Stimulated activated CD4-positive, alpha-beta T cell treated with anti-CD3 and anti-CD28 coated beads, Interleukin-2, amount 100 ng/mL, for 48 hours (primary cell): ENCODE measurements around the gene ZNF775.

Experiments used
- DNase-seq, 2 donors: peaks; one replicate each; pipeline ENCODE4 v3.0.0-alpha.2; 2020

ZNF775 gene

GRCh38 chr7:150415161-150416153 lies 36.3 kb downstream of the ZNF775 start:
- DNase-seq: no peak

DNA sequence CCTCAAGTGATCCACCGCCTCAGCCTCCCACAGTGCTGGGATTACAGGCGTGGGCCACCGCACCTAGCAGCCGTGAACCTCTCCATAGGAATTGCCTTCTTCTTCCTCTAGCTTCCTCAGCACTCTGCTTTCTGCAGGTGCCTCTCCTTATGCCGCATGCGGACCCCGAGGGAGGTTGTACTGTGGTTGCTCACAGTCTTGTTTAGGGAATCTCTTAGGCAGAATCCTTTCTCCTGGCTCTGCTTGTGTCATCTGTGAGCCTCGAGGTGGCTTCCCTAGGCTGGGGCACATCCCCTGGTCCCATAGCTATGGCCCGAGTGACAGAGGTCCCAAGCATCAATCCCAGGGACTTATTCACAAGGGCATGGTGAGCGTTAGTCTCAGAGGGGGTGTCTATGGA lies 38.1 kb downstream of the ZNF775 start:
- no peak for DNase-seq

GRCh38 chr7:150417863-150418262 lies 38.7 kb downstream of the ZNF775 start:
- DNase-seq: no peak

DNA sequence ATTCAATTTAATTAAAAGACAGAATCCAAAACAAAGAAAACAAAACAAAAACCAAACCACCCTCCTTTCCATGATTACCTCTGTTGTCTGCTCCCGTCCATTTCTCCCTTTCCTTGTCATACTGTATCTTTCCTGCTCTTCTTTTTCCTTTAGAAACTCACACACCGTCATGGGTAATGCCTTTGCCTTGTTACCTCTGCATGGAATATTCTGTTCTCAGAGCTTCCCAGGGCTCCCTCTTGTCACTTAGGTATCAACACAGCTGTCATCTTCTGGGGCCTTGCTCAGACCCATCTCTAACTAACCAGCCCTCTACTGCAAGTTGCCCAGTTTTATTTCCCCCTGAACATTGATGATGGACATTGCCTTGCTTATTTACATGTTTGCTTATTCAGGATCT lies 41.1 kb downstream of the ZNF775 start:
- no peak for DNase-seq

DNA sequence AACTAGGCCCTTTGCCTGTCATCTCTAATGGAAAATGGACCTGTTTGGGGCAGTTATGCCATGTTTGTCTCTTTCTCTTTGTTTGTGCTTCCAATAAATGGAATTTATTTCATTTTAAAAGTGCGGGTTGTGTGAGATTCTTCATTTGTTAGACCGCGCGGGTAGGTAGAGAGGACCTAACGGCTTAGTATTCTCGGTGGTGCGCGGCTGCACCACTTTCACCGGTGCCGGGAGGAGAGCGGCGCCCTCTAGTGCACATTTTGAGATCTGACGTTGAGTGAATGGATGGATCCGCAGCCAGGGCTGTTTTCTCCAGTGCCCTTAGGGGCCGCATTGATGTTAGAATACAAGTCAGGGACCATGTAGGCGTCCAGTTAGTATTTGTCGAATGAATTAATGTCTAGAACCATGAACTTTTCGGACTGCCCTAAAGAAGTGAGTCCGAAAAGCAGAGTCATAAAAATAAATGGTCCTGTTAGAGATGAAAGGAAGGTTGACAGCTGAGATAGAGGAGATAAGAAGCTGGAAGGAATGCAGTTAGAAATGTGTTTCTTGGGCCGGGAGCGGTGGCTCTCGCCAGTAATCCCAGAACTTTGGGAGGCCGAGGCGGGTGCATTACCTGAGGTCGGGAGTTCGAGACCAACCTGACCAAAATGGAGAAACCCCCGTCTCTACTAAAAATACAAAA lies 42.0 kb downstream of the ZNF775 start:
- DNase-seq: peak; percentile 86 to 91

- DNase-seq: no peak
These were observed 42.7 kb downstream of the ZNF775 start for GRCh38 chr7:150421831-150422230.

- DNase-seq: no peak
These were observed 46.5 kb downstream of the ZNF775 start for GRCh38 chr7:150425670-150426069.

DNA sequence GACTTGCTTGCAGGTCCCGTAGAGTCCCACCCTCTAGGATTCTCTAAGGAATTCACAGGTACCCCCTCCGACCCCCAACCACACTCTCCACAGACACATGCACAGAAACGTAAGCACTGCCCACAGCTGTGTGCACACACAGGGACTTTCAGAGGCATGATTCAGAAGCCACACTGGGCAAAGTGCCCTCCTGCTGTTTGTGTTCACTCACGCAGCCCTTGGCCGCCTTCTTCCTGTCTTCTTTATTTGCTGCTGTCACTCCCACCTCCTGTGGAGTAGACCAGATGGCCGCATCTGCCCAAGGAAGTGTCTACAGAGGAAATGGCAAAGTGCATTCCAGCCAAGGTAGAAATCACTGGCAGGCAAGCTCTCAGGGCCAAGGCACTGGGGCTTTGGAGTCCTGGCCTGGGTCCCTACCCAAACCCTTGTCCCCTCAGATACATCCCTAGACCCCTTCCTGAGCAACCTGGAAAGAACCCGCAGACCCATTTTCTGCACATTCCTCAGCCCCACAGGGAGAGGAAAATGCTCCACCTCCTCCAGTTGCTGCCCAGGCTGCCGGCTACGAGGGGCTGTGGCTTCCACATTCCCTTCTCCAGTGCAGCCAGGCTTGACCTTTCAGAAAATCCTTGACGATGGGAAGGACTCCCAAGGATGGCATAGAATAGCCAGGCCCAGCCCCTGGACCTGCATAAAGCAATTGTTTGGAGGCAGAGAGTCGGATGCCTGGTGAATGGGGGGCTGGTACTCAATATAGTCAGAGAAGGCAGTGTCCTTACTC lies 49.7 kb downstream of the ZNF775 start:
- DNase-seq: no peak

DNA sequence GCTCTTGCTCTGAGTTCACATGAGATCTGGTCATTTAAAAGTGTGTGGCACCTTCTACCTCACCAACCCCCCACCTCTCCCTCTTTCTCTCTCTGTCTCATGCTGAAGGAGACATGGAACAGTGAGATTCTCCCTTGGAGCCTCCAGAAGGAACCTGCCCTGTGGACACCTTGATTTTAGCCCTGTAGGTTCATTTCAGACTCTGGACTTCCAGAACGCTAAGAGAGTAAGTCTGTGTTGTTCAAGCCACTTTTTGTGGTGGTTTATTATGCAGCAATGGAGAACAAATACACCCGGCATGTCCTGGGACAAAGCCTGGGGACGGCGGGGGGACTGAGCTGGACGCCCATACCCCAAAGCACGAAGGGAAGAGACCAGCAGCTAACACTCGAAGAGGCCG lies 50.6 kb downstream of the ZNF775 start:
- DNase-seq: no peak

GRCh38 chr7:150430465-150431085 lies 51.4 kb downstream of the ZNF775 start:
- no peak for DNase-seq

DNA sequence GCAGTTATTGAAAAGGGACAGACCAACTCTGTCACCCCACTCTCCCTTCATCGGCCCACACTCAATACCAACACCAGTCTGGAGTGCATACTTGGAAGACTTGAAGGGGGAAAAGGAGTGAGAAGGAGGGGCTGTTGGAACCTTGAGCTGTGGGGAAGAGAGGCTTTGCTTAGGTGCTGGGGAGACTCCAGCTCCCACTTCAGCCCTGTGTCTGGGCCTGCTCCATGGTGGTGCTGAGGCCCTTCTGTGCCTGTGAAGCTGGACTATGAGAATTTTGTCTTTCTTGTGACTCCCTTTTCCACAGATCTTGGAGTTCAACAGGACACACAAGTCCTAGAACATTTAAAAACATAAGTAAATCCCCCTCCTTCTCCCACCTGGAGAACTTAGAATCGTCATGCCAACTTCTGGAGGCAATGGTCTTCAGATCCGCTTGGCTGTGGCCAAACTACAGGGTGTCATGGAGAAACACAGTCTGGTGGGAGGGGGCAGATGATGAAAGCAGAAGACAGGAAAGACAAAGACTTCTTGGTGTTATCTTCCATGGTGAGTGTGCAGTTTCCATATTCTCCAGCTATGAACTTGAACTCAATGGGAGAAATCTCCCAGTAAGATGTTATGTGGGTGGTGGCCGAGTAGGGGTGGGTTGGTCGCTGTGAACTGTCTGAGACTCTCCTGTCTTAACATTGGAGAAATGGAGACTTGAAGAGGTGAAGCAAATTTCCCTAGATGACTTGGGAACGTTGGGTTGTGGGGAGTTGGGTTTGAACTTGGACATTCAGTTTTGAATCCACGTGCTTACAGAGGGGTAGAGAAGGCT lies 52.9 kb downstream of the ZNF775 start:
- DNase-seq: no peak

DNA sequence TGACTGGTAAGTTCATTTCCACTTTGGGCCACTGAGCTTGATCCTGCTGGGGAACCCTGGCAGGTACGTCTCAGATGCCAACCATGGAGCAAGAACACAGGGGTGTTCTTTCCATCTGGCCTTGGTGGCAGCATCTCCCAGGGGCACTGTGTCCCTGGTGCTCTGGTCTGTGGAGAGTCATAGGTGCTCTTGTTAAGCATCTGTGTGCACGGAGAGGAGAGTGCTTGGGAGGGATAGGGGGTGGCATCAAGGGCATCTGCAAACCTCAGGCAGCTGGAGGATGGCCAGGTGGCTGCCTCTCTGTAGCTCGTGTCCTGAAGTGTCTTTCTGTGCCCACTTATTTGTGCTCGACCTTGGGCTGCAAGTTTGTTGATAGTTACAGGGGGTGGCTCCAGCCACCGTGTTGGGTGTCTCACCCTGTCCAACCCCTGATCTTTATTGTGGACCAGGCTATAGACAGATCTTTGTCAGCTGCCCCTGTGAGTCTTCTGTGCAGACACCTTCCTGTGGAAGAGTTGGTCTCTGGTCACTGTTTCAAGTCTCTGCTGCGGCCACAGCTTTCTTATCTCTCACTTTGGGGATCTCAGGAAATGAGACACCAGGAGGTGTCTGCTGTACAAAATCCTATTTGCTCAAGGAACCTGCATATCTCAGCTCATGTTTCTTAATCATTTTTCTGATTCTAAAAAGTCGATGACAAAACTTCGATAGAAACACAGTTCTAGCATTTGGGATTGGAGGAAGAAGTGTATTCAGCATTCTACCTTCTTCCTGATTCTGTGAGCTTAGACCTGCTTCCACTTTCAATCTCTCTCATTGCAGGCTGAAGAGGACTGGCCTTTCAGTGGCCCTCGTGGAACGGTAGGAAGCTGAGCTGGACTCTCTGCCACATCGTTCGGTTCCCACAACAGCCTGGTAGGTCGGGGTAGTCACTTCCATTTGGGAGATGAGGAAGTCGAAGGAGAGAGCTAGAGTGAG lies 54.1 kb downstream of the ZNF775 start:
- no peak for DNase-seq

DNA sequence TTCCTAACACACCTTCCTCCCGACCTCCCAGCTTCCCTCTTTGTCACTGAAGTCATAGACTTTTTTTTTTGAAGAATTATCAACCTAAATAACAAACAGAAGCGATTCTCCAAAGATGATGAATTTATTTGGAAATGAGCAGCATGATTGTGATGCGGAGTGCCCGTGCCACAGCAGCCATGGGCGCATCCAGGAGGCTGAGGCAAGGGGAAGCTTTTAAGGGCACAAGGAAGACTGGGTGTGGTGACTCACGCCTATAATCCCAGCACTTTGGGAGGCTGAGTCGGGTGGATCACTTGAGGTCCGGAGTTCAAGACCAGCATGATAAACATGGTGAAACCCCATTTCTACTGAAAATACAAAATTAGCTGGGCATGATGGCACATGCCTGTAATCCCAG lies 55.1 kb downstream of the ZNF775 start:
- DNase-seq: no peak

- no peak for DNase-seq
These were observed 55.9 kb downstream of the ZNF775 start for GRCh38 chr7:150435047-150435389.

DNA sequence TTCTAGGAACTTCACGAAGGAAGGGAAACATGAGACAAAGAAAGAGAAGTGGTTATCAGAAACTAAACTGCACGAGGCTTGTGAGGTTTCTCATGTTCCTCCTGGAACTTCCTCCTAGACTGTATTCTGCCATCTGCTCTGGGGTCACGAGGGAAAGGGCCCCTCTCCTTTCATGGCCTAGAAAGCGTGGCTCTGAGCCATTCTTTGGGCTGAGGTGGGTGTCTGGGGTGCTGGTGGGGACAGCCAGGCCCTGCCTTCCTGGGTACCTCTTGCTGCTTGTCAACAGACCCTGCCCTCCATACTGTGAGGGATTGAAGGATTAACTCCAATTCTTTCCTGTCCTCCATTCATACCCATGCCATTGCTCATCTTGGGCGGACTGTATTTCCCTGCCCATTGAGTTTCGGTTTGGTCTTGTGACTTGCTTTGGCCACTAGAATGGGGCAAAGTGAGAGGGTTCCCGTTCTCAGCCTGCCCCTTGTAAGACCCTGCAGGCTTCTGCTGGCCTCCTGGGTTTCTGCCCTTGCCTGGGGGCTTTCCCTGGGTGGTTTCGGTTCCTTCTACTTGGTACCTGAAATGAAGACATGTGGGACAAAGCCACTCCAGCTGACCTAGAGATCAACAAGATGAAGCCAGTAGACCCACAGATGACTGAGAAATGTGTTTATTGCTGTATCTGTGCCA lies 56.4 kb downstream of the ZNF775 start:
- no peak for DNase-seq

DNA sequence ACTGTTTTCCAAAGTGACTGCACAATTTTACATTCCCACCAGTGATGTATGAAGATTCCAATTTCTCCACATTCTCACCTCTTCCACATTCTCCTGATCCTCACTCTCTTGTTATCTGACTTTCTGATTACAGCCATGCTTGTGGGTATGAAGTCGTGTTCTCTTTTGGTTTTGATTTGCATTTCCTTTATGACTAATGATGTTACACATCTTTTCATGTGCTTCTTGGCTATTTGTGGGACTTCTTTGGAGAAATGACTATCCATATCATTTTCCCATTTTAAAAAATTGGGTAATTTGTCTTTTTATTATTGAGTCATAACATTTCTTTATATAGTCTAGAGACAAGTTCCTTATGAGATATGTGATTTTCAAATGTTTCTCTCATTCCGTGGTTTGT lies 60.8 kb downstream of the ZNF775 start:
- no peak for DNase-seq

GRCh38 chr7:150441524-150441923 lies 62.4 kb downstream of the ZNF775 start:
- DNase-seq: no peak

GRCh38 chr7:150442811-150443210 lies 63.7 kb downstream of the ZNF775 start:
- no peak for DNase-seq

- no peak for DNase-seq
These were observed 64.8 kb downstream of the ZNF775 start for GRCh38 chr7:150443793-150444540.
